SH-SY5Y (cell line): ENCODE data around the gene TRIM59.

Experiments used
- GATA2 ChIP-seq: IDR thresholded peaks from 2 replicates; pipeline ENCODE4 v1.6.1; 2011; ENCODE audit warnings: mild to moderate bottlenecking, low read depth, low read length
- GATA3 ChIP-seq: IDR thresholded peaks from 2 replicates; pipeline ENCODE4 v1.6.1; 2011; ENCODE audit warnings: low read depth, mild to moderate bottlenecking, low read length, moderate library complexity

GRCh38 chr3:160450846-160451245 lies 1.3 kb upstream of the TRIM59 start:
- TF ChIP-seq GATA3 (no peak), GATA2 (no peak)
